Measurements from ENCODE around the gene DAGLA. TPM values are rescaled to one million over a fixed set of nuclear protein-coding genes. Genes with fewer than 3 reads are reported as not detected.
A peak's percentile ranks its signal among the peaks of the same experiment; 100 is the strongest.

DAGLA gene
- total RNA-seq, 4 donors from 2014 or later = 5.8 to 18.9 (median 10.2) TPM

DNA sequence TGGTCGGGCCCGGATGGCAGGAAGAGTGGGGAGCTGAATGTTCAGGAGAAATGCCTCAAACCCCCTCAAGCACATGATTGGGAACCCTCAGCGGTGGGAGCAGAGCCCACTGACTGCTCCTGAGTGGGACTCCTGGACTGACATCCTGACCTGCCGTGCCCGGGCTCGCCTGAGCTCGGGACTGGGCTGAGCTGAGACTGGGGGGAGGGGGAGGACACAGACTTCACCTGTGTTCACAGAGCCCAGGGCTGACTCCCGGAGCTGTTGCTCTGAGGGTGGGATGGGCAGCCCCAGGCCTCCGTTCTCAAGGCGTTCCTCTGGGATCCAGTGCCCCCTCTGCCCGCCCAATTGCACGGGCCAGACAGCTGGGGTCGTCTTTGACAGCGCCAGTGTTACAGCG is 24.6 kb downstream of the DAGLA start:
- H3K36me3 ChIP-seq = no peaks in the 10 kb centered on the region

DNA sequence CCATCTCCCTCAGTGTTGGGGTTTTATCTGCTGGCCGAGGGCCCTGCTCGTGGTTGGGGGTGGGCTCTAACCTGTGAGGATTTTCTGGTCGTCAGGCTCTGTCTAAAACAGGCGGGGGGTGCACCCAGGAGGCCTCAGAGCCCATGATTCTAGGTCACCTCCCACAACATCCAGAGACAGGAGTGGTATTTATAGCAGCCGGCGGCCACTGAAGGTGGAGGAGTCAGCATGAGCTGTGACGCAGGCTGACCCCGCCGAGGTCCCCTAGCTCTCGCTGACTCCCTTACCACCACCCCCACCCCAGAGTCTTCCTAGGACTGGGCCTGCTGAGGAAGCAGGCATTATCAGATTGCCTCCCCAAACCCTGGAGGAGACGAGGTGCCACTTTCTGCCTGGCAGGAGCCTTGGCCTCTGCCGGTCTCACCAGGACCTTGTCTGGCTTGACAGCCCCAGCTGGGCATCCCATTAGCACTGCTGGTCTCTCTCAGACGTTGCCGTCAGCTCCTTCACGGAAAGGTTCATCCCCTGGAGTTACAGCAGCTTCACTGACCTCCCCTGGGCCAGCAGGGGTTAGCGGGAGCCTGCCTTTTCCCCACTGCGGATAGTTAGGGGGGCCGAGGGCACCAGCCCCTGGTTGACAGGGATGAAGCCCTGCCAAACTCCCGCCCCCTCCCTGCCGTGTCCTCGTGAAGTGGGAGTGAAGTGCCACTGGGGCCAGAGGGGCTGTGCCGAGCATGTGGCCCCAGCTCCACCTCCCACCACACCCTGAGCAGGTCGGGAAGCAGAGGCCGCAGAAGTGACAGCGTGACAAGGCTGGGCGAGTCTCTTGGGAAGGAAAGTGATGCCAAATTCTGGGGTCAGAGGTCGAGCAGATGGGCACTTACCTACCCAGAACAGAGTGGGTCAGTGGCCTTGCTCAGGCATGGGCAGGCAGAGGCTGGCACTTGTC is 26.5 kb downstream of the DAGLA start:
- no peak for DNase-seq
- no peaks in the 10 kb centered on the region for H3K9me3 ChIP-seq
- H3K4me3 ChIP-seq = no peak overlapping the region
- no peak for TF ChIP-seq POLR2A (IDR thresholded peaks at IDR 0.05)
- H3K27ac ChIP-seq = peak overlapping the region in 2 of 4 donors; percentile 27 to 63
- no peaks in the 10 kb centered on the region for H3K36me3 ChIP-seq
- no peaks in the 10 kb centered on the region for H3K27me3 ChIP-seq
- H3K4me1 ChIP-seq = peaks cover 0 to 11% (median 0%) of the 10 kb centered on the region in 4 donors

More for the DNA sequence above, 24.6 kb downstream of the DAGLA start:
- Histone ChIP-seq H3K4me1 (peaks cover 0 to 29% (median 6%) of the 10 kb centered on the region in 4 donors), H3K27ac (no peak overlapping the region), H3K9me3 (no peaks in the 10 kb centered on the region), H3K27me3 (no peaks in the 10 kb centered on the region), H3K4me3 (no peak overlapping the region)
- no peak for DNase-seq
- TF ChIP-seq POLR2A (IDR thresholded peaks at IDR 0.05) = no peak
- TF ChIP-seq, protein P1, sequence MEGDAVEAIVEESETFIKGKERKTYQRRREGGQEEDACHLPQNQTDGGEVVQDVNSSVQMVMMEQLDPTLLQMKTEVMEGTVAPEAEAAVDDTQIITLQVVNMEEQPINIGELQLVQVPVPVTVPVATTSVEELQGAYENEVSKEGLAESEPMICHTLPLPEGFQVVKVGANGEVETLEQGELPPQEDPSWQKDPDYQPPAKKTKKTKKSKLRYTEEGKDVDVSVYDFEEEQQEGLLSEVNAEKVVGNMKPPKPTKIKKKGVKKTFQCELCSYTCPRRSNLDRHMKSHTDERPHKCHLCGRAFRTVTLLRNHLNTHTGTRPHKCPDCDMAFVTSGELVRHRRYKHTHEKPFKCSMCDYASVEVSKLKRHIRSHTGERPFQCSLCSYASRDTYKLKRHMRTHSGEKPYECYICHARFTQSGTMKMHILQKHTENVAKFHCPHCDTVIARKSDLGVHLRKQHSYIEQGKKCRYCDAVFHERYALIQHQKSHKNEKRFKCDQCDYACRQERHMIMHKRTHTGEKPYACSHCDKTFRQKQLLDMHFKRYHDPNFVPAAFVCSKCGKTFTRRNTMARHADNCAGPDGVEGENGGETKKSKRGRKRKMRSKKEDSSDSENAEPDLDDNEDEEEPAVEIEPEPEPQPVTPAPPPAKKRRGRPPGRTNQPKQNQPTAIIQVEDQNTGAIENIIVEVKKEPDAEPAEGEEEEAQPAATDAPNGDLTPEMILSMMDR (IDR thresholded peaks at IDR 0.05) = no peak

DNA sequence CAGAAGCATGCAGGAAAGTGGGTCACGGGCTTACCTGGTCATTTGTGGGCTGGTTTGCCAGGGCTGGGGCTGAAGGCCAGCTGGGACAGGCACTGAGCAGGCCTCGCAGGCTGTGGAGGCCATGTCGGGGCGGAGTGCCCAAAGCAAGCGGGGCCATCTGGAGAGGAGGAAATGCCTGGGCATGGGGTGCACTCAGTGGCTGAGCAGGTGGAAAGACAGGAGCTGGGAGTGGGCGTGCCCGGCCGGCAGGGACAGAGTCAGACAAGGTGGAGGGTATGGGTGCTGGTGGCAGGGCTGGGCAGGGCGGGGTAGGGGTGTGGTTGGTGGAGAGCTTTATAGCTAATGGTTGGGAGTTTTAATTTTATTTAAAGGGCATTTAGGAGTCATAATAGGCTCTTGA is 27.4 kb downstream of the DAGLA start:
- H3K4me1 ChIP-seq = peaks cover 0 to 11% (median 0%) of the 10 kb centered on the region in 4 donors
- no peak overlapping the region for H3K4me3 ChIP-seq
- no peaks in the 10 kb centered on the region for H3K27me3 ChIP-seq
- peak in 2 of 3 donors; percentile 78 to 81 for DNase-seq
- TF ChIP-seq, protein P1 (IDR thresholded peaks at IDR 0.05) = no peak
- TF ChIP-seq POLR2A (IDR thresholded peaks at IDR 0.05) = no peak
- H3K9me3 ChIP-seq = no peaks in the 10 kb centered on the region
- H3K27ac ChIP-seq = peak overlapping the region in 2 of 4 donors; percentile 27 to 63
- no peaks in the 10 kb centered on the region for H3K36me3 ChIP-seq

DNA sequence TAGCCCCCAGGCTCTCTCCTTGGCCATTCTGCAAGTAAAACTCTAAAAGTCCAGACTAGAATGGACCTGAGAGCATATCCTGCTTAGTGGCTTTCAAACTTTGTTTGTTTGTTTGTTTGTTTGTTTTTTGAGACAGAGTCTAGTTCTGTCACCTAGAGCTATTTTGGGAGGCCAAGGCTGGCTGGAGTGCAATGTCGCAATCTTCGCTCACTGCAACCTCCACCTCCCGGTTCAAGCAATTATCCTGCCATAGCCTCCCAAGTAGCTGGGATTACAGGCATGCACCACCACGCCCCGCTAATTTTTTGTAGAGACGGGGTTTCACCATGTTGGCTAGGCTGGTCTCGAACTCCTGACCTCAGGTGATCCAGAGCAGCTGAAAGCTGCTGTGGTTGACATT is 28.9 kb downstream of the DAGLA start:
- Histone ChIP-seq H3K4me1 (peaks cover 0 to 11% (median 0%) of the 10 kb centered on the region in 4 donors), H3K9me3 (no peaks in the 10 kb centered on the region), H3K27ac (no peak overlapping the region), H3K36me3 (no peaks in the 10 kb centered on the region), H3K4me3 (no peak overlapping the region), H3K27me3 (no peaks in the 10 kb centered on the region)
- TF ChIP-seq, protein P1 (IDR thresholded peaks at IDR 0.05) = no peak
- TF ChIP-seq POLR2A (IDR thresholded peaks at IDR 0.05) = no peak
- DNase-seq = no peak

DNA sequence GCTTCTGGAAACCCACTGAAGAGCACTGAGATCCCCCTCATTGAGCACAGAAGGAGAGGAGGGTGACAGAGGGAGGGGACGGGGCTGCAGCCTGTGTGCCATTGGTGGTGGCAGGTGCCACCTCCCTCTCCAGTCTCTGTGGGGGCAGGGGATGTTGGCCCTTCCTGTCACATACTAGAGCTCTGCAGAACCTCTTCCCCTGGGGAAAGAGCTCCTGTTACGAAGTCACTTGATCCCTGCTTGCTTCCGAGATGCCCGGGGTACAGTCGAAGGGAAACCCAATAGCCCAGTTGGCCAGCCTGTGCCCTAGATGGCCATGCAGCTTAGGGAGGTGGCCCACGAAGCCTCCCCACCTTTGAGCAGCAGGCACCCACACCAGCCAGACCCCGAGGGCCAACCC is 29.4 kb downstream of the DAGLA start:
- Histone ChIP-seq H3K27ac (no peak overlapping the region), H3K4me3 (no peak overlapping the region), H3K4me1 (peaks cover 0 to 11% (median 0%) of the 10 kb centered on the region in 4 donors), H3K36me3 (no peaks in the 10 kb centered on the region), H3K9me3 (no peaks in the 10 kb centered on the region), H3K27me3 (no peaks in the 10 kb centered on the region)
- TF ChIP-seq, protein P1 (IDR thresholded peaks at IDR 0.05) = no peak
- TF ChIP-seq POLR2A (IDR thresholded peaks at IDR 0.05) = no peak
- no peak for DNase-seq

DNA sequence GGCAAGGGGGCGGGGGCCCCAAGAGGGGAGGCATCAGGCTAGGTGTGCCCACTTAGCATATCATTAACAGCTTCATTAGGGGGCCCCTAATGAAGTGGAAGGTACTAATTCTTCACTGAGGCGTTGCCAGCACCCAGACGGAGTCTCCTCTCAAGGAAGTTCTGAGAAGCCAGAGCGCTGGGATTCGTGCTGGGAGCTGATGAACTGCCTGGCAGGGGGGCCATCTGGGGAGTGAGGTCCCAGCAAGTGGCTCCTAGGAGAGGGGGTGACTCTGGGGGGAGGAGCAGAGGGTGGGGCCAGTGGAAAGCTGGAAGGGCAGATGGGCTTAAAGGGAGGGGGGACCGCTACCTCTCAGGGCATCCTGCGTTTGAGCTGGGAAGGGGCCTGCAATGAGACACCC is 29.8 kb downstream of the DAGLA start:
- Histone ChIP-seq H3K4me3 (no peak overlapping the region), H3K36me3 (no peaks in the 10 kb centered on the region), H3K9me3 (no peaks in the 10 kb centered on the region), H3K27ac (no peak overlapping the region), H3K27me3 (no peaks in the 10 kb centered on the region), H3K4me1 (peaks cover 0 to 11% (median 0%) of the 10 kb centered on the region in 4 donors)
- no peak for TF ChIP-seq POLR2A (IDR thresholded peaks at IDR 0.05)
- TF ChIP-seq, protein P1 (IDR thresholded peaks at IDR 0.05) = no peak
- DNase-seq = no peak
